Measurements from ENCODE around the gene FXYD5.

FXYD5 gene

GRCh38 chr19:35207391-35207871 is 52.9 kb downstream of the FXYD5 start:
- DNase-seq (ENCODE audit: low read depth), result no peak
- no peak for TF ChIP-seq CTCF (conservative IDR thresholded peaks at IDR 0.05; ENCODE audit: control insufficient read depth, insufficient read depth, low read depth, low read length)
- no peak overlapping the region for H3K4me3 ChIP-seq (ENCODE audit: control insufficient read depth, low read depth, low read length)

- H3K4me3 ChIP-seq (ENCODE audit: control insufficient read depth, low read depth, low read length), result no peak overlapping the region
- DNase-seq (ENCODE audit: low read depth), result no peak
- TF ChIP-seq CTCF (conservative IDR thresholded peaks at IDR 0.05; ENCODE audit: control insufficient read depth, insufficient read depth, low read depth, low read length), result no peak
Measured at GRCh38 chr19:35208121-35208520, 53.6 kb downstream of the FXYD5 start.

- no peak overlapping the region for H3K4me3 ChIP-seq (ENCODE audit: control insufficient read depth, low read depth, low read length)
- DNase-seq (ENCODE audit: low read depth), result no peak
- no peak for TF ChIP-seq CTCF (conservative IDR thresholded peaks at IDR 0.05; ENCODE audit: control insufficient read depth, insufficient read depth, low read depth, low read length)
Measured at GRCh38 chr19:35209646-35210045, 55.1 kb downstream of the FXYD5 start.

DNA sequence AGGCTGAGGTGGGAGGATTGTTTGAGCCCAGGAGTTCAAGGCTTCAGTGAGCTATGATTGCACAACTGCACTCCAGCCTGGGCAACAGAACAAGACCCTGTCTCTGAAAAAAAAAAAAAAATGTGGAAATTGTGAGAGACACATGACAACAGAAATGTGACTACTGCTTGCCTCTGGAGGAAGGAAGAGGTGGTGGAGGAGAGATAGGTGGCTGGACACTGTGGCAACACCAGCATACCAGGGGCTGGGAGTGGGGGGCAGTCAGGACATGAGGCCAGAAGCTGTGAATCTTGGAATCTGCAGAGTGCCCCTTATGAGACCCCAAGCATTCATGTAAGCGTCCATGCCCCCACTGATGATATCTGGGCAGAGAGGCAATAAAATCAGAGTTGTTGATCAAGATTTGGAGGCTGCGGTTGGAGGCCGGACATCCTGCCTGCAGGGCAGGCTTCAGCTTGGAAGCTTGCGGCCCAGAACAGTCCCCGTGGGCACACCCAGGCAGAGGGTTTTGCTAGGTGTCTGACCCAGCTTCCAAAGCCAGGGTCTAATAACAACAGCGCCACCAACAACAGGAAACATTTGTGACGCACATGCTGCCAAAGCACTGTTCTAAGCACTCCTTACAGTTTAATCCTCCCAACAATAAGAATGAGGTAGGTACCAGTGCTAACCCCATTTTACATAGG is 57.2 kb downstream of the FXYD5 start:
- no peak for TF ChIP-seq CTCF (conservative IDR thresholded peaks at IDR 0.05; ENCODE audit: control insufficient read depth, insufficient read depth, low read depth, low read length)
- no peak overlapping the region for H3K4me3 ChIP-seq (ENCODE audit: control insufficient read depth, low read depth, low read length)
- no peak for DNase-seq (ENCODE audit: low read depth)

- no peak for TF ChIP-seq CTCF (conservative IDR thresholded peaks at IDR 0.05; ENCODE audit: control insufficient read depth, insufficient read depth, low read depth, low read length)
- no peak overlapping the region for H3K4me3 ChIP-seq (ENCODE audit: control insufficient read depth, low read depth, low read length)
- no peak for DNase-seq (ENCODE audit: low read depth)
Measured at GRCh38 chr19:35212241-35212640, 57.7 kb downstream of the FXYD5 start.

DNA sequence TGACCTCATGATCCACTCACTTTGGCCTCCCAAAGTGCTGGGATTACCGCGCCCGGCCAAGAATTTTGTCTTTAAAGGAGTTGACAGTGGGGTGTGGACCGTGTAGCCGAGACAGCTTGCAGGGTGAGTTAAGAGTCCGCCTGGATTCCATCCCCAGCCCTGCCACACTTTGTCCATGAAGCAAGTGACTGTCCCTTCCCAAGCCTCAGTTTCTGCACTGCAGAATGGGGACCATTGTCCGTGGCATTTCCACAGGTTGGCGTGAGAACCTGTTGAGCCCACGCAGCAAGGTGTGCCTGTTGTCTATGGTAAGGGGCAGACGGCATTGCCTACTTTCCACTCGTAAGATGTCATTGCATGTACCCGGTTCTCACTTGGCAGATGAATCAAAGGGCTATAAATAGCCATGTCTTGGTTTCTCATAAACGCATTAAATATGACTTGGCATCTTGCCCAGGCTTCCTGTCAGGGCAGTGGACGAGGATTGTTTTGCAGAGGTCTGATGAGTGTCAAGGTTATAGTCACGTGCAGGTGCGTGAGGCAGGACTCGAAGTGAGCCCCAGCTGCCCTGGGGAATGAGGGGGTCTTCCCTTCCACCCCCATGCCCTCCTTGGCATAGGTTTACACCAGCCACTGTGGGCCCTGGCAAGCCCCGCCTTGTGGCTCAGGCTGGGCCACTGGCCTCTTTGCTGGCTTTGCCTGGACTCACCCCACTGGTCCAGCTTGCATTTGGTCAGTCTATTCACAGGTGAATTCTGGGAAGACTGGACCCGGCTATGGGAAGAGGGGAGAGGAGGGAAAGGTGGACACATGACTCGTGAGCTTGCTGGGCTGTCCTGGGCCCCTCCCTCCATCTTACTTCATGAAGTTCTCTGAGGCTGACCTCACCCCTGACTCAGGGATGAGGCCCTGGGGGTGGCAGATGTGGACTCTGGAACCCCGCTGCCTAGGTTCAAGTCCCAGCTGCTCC is 59.4 kb downstream of the FXYD5 start:
- TF ChIP-seq CTCF (conservative IDR thresholded peaks at IDR 0.05; ENCODE audit: control insufficient read depth, insufficient read depth, low read depth, low read length), result no peak
- no peak overlapping the region for H3K4me3 ChIP-seq (ENCODE audit: control insufficient read depth, low read depth, low read length)
- DNase-seq (ENCODE audit: low read depth), result peak; percentile 66
